Upper lobe of left lung (tissue), 6 donors: ENCODE measurements around the gene KIR2DL1. TPM values are rescaled to one million over a fixed set of nuclear protein-coding genes. Genes with fewer than 3 reads are reported as not detected.
"Not testable (repeated sequence)": the region's sequence is repeated elsewhere in the genome, so short reads cannot be mapped to it uniquely, and the experiment has no call there.

Source experiments
- ATAC-seq, 2 donors: fragments of 200-7000 bp; cut with Tn5 transposase; one replicate each; pipeline ENCODE4 v1.9.1; 2022; ENCODE audit warnings: mild to moderate bottlenecking in 2 of 2, moderate library complexity in 2 of 2; ENCODE audit not compliant: low FRiP score in 2 of 2
- DNase-seq, 2 donors: peaks; one replicate each; pipeline ENCODE4 v3.0.0-alpha.2; 2019 to 2020
- H3K27ac ChIP-seq, 4 donors: fragments of 200-600 bp; sonication (generic); one replicate each; pipeline ENCODE4 v1.5.1; 2016 to 2019
- H3K27me3 ChIP-seq, 4 donors: fragments of 200-600 bp; sonication (generic); one replicate each; pipeline ENCODE4 v1.5.1; 2017 to 2019
- H3K36me3 ChIP-seq, 4 donors: fragments of 200-600 bp; sonication (generic); one replicate each; pipeline ENCODE4 v1.5.1; 2016 to 2019
- H3K4me1 ChIP-seq, 4 donors: fragments of 200-600 bp; sonication (generic); one replicate each; pipeline ENCODE4 v1.5.1; 2018 to 2019
- H3K4me3 ChIP-seq, 4 donors: fragments of 200-600 bp; sonication (generic); one replicate each; pipeline ENCODE4 v1.5.1; 2017 to 2019; ENCODE audit warnings: mild to moderate bottlenecking in 2 of 4, moderate library complexity in 1 of 4
- H3K9me3 ChIP-seq, 4 donors: fragments of 200-600 bp; sonication (generic); one replicate each; pipeline ENCODE4 v1.5.1; 2018 to 2019
- CTCF ChIP-seq, 6 experiments: fragments of 450-650 bp in 4 of 6; fragments of 200-600 bp in 2 of 6; sonication (generic) in 2 of 6; IDR thresholded peaks; one replicate each; pipeline ENCODE4 v1.5.1; 2016 to 2019; ENCODE audit warnings: antibody characterized with exemption in 6 of 6
- EP300 ChIP-seq, 4 donors: sonication (generic); formaldehyde crosslinking; IDR thresholded peaks; one replicate each; pipeline ENCODE4 v1.5.1; 2017; ENCODE audit warnings: antibody characterized with exemption in 4 of 4, control low read depth in 2 of 4
- POLR2A ChIP-seq, 4 donors: fragments of 450-650 bp; IDR thresholded peaks; one replicate each; pipeline ENCODE4 v1.5.1; 2016 to 2017; ENCODE audit warnings: antibody characterized with exemption in 4 of 4, mild to moderate bottlenecking in 2 of 4
- POLR2AphosphoS5 ChIP-seq, 2 donors: sonication (generic); formaldehyde crosslinking; IDR thresholded peaks; one replicate each; pipeline ENCODE4 v1.5.1; 2017; ENCODE audit warnings: antibody characterized with exemption in 2 of 2
- WGBS, 2 donors: methylation state at CpG; one replicate each; pipeline ENCODE4 v1.1.5; 2017 to 2018; 5-methylcytosine and 5-hydroxymethylcytosine counted together
- total RNA-seq, 6 donors: library from RNA; depleted of rRNA in 4 of 6; stranded (reverse); fragments of >200 nt in 4 of 6; gene quantifications; one replicate each; pipeline versions ENCODE4 v1.1.0 to v1.2.1, GENCODE V29; 2016 to 2021
- donor health status: DM: no; HTN: no; CAD: no; lungs with moderate emphysema.
- donor health status: DM: no; HTN: yes; CAD: no; lungs with severe emphysema.

KIR2DL1 gene
- total RNA-seq, 6 donors from 2014 or later: 0.23 to 0.37 (median 0.30) TPM; not detected in 3

GRCh38 chr19:54778896-54779295, 9.3 kb downstream of the KIR2DL1 start:
- H3K27ac ChIP-seq, DNase-seq, H3K36me3 ChIP-seq, H3K9me3 ChIP-seq, H3K4me3 ChIP-seq, ATAC-seq, H3K4me1 ChIP-seq, H3K27me3 ChIP-seq: not testable (repeated sequence)
- WGBS, 2 donors: 74 to 75% methylated on average over 7 of the region's 7 CpGs

- not testable (repeated sequence) for ATAC-seq, DNase-seq
Measured at GRCh38 chr19:54782916-54783315, 13.3 kb downstream of the KIR2DL1 start.

GRCh38 chr19:54786091-54786723, 16.6 kb downstream of the KIR2DL1 start:
- not testable (repeated sequence) for ATAC-seq, H3K36me3 ChIP-seq, H3K9me3 ChIP-seq, H3K27me3 ChIP-seq, H3K27ac ChIP-seq, H3K4me1 ChIP-seq, H3K4me3 ChIP-seq
- 86 to 89% methylated on average over 19 to 24 of the region's 24 CpGs for WGBS, 2 donors
- peak in 1 of 2 donors; percentile 29 for DNase-seq

More at GRCh38 chr19:54782916-54783315, 13.3 kb downstream of the KIR2DL1 start:
- H3K4me3 ChIP-seq, H3K27ac ChIP-seq, H3K36me3 ChIP-seq, H3K27me3 ChIP-seq, H3K9me3 ChIP-seq, H3K4me1 ChIP-seq: not testable (repeated sequence)
- 73 to 77% methylated on average over 3 to 4 of the region's 4 CpGs for WGBS, 2 donors

GRCh38 chr19:54788154-54788553, 18.6 kb downstream of the KIR2DL1 start:
- H3K4me1 ChIP-seq, H3K27ac ChIP-seq, H3K36me3 ChIP-seq, H3K4me3 ChIP-seq, H3K9me3 ChIP-seq, H3K27me3 ChIP-seq, ATAC-seq: not testable (repeated sequence)
- WGBS, 2 donors: 63 to 81% methylated on average over 6 of the region's 6 CpGs
- DNase-seq: peak in 1 of 2 donors; percentile 53

- ATAC-seq: no peak
- H3K27me3 ChIP-seq: no peaks in the 10 kb centered on the region
- 77 to 80% methylated on average over 1 to 5 of the region's 5 CpGs for WGBS, 2 donors
- H3K27ac ChIP-seq: no peak overlapping the region
- DNase-seq: no peak
- H3K36me3 ChIP-seq: no peaks in the 10 kb centered on the region
- no peak for TF ChIP-seq POLR2A (IDR thresholded peaks at IDR 0.05)
- TF ChIP-seq EP300 (IDR thresholded peaks at IDR 0.05): no peak
- TF ChIP-seq CTCF (IDR thresholded peaks at IDR 0.05): no peak
- TF ChIP-seq POLR2AphosphoS5 (IDR thresholded peaks at IDR 0.05): no peak
- peaks cover 0 to 5% (median 0%) of the 10 kb centered on the region in 4 donors for H3K4me1 ChIP-seq
- no peak overlapping the region for H3K4me3 ChIP-seq
- H3K9me3 ChIP-seq: no peaks in the 10 kb centered on the region
Measured at GRCh38 chr19:54790711-54791110, 21.1 kb downstream of the KIR2DL1 start.

GRCh38 chr19:54791476-54791875, 21.9 kb downstream of the KIR2DL1 start:
- no peak for ATAC-seq
- Histone ChIP-seq H3K27me3 (no peaks in the 10 kb centered on the region), H3K9me3 (no peaks in the 10 kb centered on the region), H3K27ac (no peak overlapping the region), H3K4me1 (peaks cover 0 to 5% (median 0%) of the 10 kb centered on the region in 4 donors), H3K4me3 (no peak overlapping the region), H3K36me3 (no peaks in the 10 kb centered on the region)
- TF ChIP-seq CTCF (IDR thresholded peaks at IDR 0.05) (no peak), EP300 (IDR thresholded peaks at IDR 0.05) (no peak), POLR2AphosphoS5 (IDR thresholded peaks at IDR 0.05) (no peak), POLR2A (IDR thresholded peaks at IDR 0.05) (no peak)
- no peak for DNase-seq
- 75 to 86% methylated on average over 6 of the region's 6 CpGs for WGBS, 2 donors

- WGBS, 2 donors: 22 to 29% methylated on average over 8 of the region's 8 CpGs
- Histone ChIP-seq H3K36me3 (no peaks in the 10 kb centered on the region), H3K27me3 (no peaks in the 10 kb centered on the region), H3K27ac (peak overlapping the region in 2 of 4 donors; percentile 34 to 46), H3K4me1 (peaks cover 0 to 5% (median 0%) of the 10 kb centered on the region in 4 donors), H3K4me3 (peak overlapping the region in 3 of 4 donors; percentile 11 to 38 (median 25)), H3K9me3 (no peaks in the 10 kb centered on the region)
- no peak for DNase-seq
- TF ChIP-seq CTCF (IDR thresholded peaks at IDR 0.05): no peak
- no peak for TF ChIP-seq EP300 (IDR thresholded peaks at IDR 0.05)
- no peak for TF ChIP-seq POLR2A (IDR thresholded peaks at IDR 0.05)
- ATAC-seq: peak in 1 of 2 donors; percentile 42
Measured at GRCh38 chr19:54792814-54793213, 23.2 kb downstream of the KIR2DL1 start.
